Globus pallidus (tissue), 1 donor: ENCODE data around the gene PWP2.
"Not testable (repeated sequence)": the region's sequence is repeated elsewhere in the genome, so short reads cannot be mapped to it uniquely, and the experiment has no call there.

Experiments
- DNase-seq: peaks from one replicate; pipeline ENCODE4 v3.0.0-alpha.2; 2015; ENCODE audit warnings: low spot score

PWP2 gene

GRCh38 chr21:44163167-44163653 is 56.0 kb downstream of the PWP2 start:
- DNase-seq, result not testable (repeated sequence)

- DNase-seq, result not testable (repeated sequence)
Measured at GRCh38 chr21:44165933-44166332, 58.7 kb downstream of the PWP2 start.

GRCh38 chr21:44167527-44167926 is 60.3 kb downstream of the PWP2 start:
- DNase-seq, result not testable (repeated sequence)

- DNase-seq, result not testable (repeated sequence)
Measured at GRCh38 chr21:44170326-44170725, 63.1 kb downstream of the PWP2 start.

GRCh38 chr21:44170863-44171262 is 63.7 kb downstream of the PWP2 start:
- DNase-seq, result not testable (repeated sequence)

- not testable (repeated sequence) for DNase-seq
Measured at GRCh38 chr21:44171962-44172572, 64.9 kb downstream of the PWP2 start.

- not testable (repeated sequence) for DNase-seq
Measured at GRCh38 chr21:44172741-44173140, 65.5 kb downstream of the PWP2 start.

- DNase-seq, result not testable (repeated sequence)
Measured at GRCh38 chr21:44175189-44175588, 68.0 kb downstream of the PWP2 start.

GRCh38 chr21:44176127-44176526 is 68.9 kb downstream of the PWP2 start:
- not testable (repeated sequence) for DNase-seq
